ENCODE measurements around the gene KRTAP10-10. TPM values are rescaled to one million over a fixed set of nuclear protein-coding genes. Genes with fewer than 3 reads are reported as not detected.
A peak's percentile ranks its signal among the peaks of the same experiment; 100 is the strongest.

The KRTAP10-10 gene
- total RNA-seq, 1 donor from 2014 or later, result not detected

GRCh38 chr21:44593598-44594405 lies 43.4 kb upstream of the KRTAP10-10 start:
- Histone ChIP-seq H3K9ac (no peak overlapping the region), H3K9me3 (ENCODE audit: low read depth) (peaks cover 3% of the 10 kb centered on the region), H3F3A (ENCODE audit: low read depth) (peaks cover 17% of the 10 kb centered on the region), H3K4me1 (peaks cover 21% of the 10 kb centered on the region), H3K36me3 (no peaks in the 10 kb centered on the region), H3K27ac (no peak overlapping the region), H3K27me3 (no peaks in the 10 kb centered on the region), H3K79me2 (ENCODE audit: low read depth) (no peaks in the 10 kb centered on the region), H2AFZ (replicated peaks) (no peak overlapping the region), H4K20me1 (ENCODE audit: low read depth) (no peaks in the 10 kb centered on the region), H3K4me3 (no peak overlapping the region), H3K4me2 (no peak overlapping the region)
- Mint-ChIP-seq H3K4me3 (no peak overlapping the region), H3K36me3 (no peaks in the 10 kb centered on the region), H3K27me3 (ENCODE audit: insufficient read depth, low read depth) (peaks cover 3% of the 10 kb centered on the region), H3K9me3 (peaks cover 2% of the 10 kb centered on the region), H3K27ac (peak overlapping the region; percentile 62), H3K4me1 (peaks cover 17% of the 10 kb centered on the region)
- no peak for TF ChIP-seq EZH2phosphoT487 (IDR thresholded peaks at IDR 0.05)
- TF ChIP-seq EZH2 (IDR thresholded peaks at IDR 0.05), result no peak
- TF ChIP-seq CTCF (IDR thresholded peaks at IDR 0.05), result no peak
- no peak for DNase-seq (ENCODE audit: low spot score)

- Mint-ChIP-seq H3K4me3 (no peak overlapping the region), H3K9me3 (peaks cover 2% of the 10 kb centered on the region), H3K4me1 (peaks cover 15% of the 10 kb centered on the region), H3K27me3 (ENCODE audit: insufficient read depth, low read depth) (peaks cover 3% of the 10 kb centered on the region), H3K36me3 (no peaks in the 10 kb centered on the region), H3K27ac (no peak overlapping the region)
- Histone ChIP-seq H3K4me3 (no peak overlapping the region), H4K20me1 (ENCODE audit: low read depth) (no peaks in the 10 kb centered on the region), H3K79me2 (ENCODE audit: low read depth) (no peaks in the 10 kb centered on the region), H3K27me3 (no peaks in the 10 kb centered on the region), H3K36me3 (no peaks in the 10 kb centered on the region), H3K4me1 (peaks cover 25% of the 10 kb centered on the region), H2AFZ (replicated peaks) (no peak overlapping the region), H3K4me2 (no peak overlapping the region), H3F3A (ENCODE audit: low read depth) (peaks cover 24% of the 10 kb centered on the region), H3K27ac (no peak overlapping the region), H3K9ac (no peak overlapping the region), H3K9me3 (ENCODE audit: low read depth) (peaks cover 3% of the 10 kb centered on the region)
- DNase-seq (ENCODE audit: low spot score), result no peak
- TF ChIP-seq CTCF (IDR thresholded peaks at IDR 0.05) (no peak), EZH2phosphoT487 (IDR thresholded peaks at IDR 0.05) (no peak), EZH2 (IDR thresholded peaks at IDR 0.05) (no peak)
Measured at GRCh38 chr21:44594406-44594916, 42.7 kb upstream of the KRTAP10-10 start.

- Histone ChIP-seq H3K4me2 (no peak overlapping the region), H3K9me3 (ENCODE audit: low read depth) (peaks cover 3% of the 10 kb centered on the region), H3K79me2 (ENCODE audit: low read depth) (no peaks in the 10 kb centered on the region), H4K20me1 (ENCODE audit: low read depth) (no peaks in the 10 kb centered on the region), H3K4me3 (no peak overlapping the region), H3K36me3 (no peaks in the 10 kb centered on the region), H3K27ac (no peak overlapping the region), H3K9ac (no peak overlapping the region), H3K27me3 (no peaks in the 10 kb centered on the region), H3K4me1 (peaks cover 32% of the 10 kb centered on the region), H2AFZ (replicated peaks) (no peak overlapping the region), H3F3A (ENCODE audit: low read depth) (peaks cover 24% of the 10 kb centered on the region)
- TF ChIP-seq EZH2 (IDR thresholded peaks at IDR 0.05) (no peak), CTCF (IDR thresholded peaks at IDR 0.05) (no peak), EZH2phosphoT487 (IDR thresholded peaks at IDR 0.05) (no peak)
- Mint-ChIP-seq H3K27ac (no peak overlapping the region), H3K36me3 (no peaks in the 10 kb centered on the region), H3K9me3 (peaks cover 2% of the 10 kb centered on the region), H3K27me3 (ENCODE audit: insufficient read depth, low read depth) (peaks cover 6% of the 10 kb centered on the region), H3K4me1 (peaks cover 18% of the 10 kb centered on the region), H3K4me3 (no peak overlapping the region)
- no peak for DNase-seq (ENCODE audit: low spot score)
Measured at GRCh38 chr21:44595524-44595923, 41.6 kb upstream of the KRTAP10-10 start.

Data from neural progenitor cell (in vitro differentiated cells).